Uterus (tissue), 4 donors: ENCODE measurements around the gene PCAT7. TPM values are rescaled to one million over a fixed set of nuclear protein-coding genes. Genes with fewer than 3 reads are reported as not detected.

Experiments
- DNase-seq, 2 donors: peaks; one replicate each; pipeline ENCODE4 v3.0.0-alpha.2; 2019 to 2020
- H3K27ac ChIP-seq, 2 donors: fragments of 200-600 bp; sonication (generic); 1 replicate in 1 of 2; 2 replicates in 1 of 2; pipeline ENCODE4 v1.5.1; 2016 to 2018
- H3K27me3 ChIP-seq, 2 donors: fragments of 200-600 bp; sonication (generic); one replicate each; pipeline ENCODE4 v1.5.1; 2018 to 2019; ENCODE audit warnings: control low read depth in 1 of 2
- H3K36me3 ChIP-seq, 2 donors: fragments of 200-600 bp; sonication (generic); one replicate each; pipeline ENCODE4 v1.5.1; 2019; ENCODE audit warnings: control low read depth in 1 of 2
- H3K4me1 ChIP-seq, 2 donors: fragments of 200-600 bp; sonication (generic); one replicate each; pipeline ENCODE4 v1.5.1; 2018 to 2019; ENCODE audit warnings: control low read depth in 1 of 2
- H3K4me3 ChIP-seq, 2 donors: fragments of 200-600 bp; sonication (generic); 1 replicate in 1 of 2; 2 replicates in 1 of 2; pipeline ENCODE4 v1.5.1; 2018 to 2019; ENCODE audit warnings: mild to moderate bottlenecking in 1 of 2
- H3K9me3 ChIP-seq, 2 donors: fragments of 200-600 bp; sonication (generic); one replicate each; pipeline ENCODE4 v1.5.1; 2019; ENCODE audit warnings: control low read depth in 1 of 2
- POLR2A ChIP-seq, 2 donors: fragments of 450-650 bp; IDR thresholded peaks; one replicate each; pipeline ENCODE4 v1.6.1; 2016; ENCODE audit warnings: antibody characterized with exemption in 2 of 2, mild to moderate bottlenecking in 1 of 2, moderate library complexity in 1 of 2
- intact Hi-C: fragments of 100-400 bp; cut with DNase I; formaldehyde crosslinking; loops from one replicate; pipeline ENCODE4 v1.15.1; 2023; ENCODE audit warnings: low total_unique reads
- total RNA-seq, 4 donors: library from RNA; depleted of rRNA in 3 of 4; stranded (reverse); fragments of >200 nt in 3 of 4; gene quantifications; one replicate each; pipeline versions ENCODE4 v1.1.0 to v1.2.4, GENCODE V29; 2014 to 2023
- TF ChIP-seq, protein P1 (sequence below), 4 experiments: fragments of 200-600 bp in 2 of 4; fragments of 450-650 bp in 2 of 4; sonication (generic) in 2 of 4; IDR thresholded peaks; one replicate each; pipeline ENCODE4 v1.5.1; 2016 to 2019; ENCODE audit warnings: antibody characterized with exemption in 4 of 4, mild to moderate bottlenecking in 2 of 4, moderate library complexity in 1 of 4
- donor health status: DM: yes; HTN: yes; CAD: no.

The PCAT7 gene
- total RNA-seq, 4 donors from 2014 or later, result not detected

DNA sequence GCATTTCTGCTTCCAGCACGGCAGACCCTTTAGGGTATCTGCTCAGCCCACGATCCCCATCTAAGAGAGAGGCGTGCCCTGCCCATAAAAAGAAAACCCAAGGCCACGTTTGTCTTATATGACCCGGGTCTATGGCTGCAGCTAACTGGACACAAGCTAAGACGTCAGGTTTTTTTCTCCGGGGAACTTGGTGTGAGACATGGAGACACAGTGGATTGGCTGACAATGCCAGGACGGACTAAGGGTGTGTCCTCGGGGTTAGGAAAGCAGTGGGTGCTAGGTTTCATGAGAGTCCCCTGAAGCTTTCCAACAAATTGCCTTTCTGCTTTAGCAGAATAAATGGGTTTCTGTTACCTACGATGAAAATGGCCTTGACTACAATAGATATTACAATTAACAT is 45.8 kb downstream of the PCAT7 start:
- TF ChIP-seq, protein P1, sequence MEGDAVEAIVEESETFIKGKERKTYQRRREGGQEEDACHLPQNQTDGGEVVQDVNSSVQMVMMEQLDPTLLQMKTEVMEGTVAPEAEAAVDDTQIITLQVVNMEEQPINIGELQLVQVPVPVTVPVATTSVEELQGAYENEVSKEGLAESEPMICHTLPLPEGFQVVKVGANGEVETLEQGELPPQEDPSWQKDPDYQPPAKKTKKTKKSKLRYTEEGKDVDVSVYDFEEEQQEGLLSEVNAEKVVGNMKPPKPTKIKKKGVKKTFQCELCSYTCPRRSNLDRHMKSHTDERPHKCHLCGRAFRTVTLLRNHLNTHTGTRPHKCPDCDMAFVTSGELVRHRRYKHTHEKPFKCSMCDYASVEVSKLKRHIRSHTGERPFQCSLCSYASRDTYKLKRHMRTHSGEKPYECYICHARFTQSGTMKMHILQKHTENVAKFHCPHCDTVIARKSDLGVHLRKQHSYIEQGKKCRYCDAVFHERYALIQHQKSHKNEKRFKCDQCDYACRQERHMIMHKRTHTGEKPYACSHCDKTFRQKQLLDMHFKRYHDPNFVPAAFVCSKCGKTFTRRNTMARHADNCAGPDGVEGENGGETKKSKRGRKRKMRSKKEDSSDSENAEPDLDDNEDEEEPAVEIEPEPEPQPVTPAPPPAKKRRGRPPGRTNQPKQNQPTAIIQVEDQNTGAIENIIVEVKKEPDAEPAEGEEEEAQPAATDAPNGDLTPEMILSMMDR (IDR thresholded peaks at IDR 0.05), result no peak
- TF ChIP-seq POLR2A (IDR thresholded peaks at IDR 0.05), result no peak
- intact Hi-C loops, result loop anchor here (10.0 kb wide), 1 partner anchor 506 kb away; no protein-coding TSS in a partner anchor

DNA sequence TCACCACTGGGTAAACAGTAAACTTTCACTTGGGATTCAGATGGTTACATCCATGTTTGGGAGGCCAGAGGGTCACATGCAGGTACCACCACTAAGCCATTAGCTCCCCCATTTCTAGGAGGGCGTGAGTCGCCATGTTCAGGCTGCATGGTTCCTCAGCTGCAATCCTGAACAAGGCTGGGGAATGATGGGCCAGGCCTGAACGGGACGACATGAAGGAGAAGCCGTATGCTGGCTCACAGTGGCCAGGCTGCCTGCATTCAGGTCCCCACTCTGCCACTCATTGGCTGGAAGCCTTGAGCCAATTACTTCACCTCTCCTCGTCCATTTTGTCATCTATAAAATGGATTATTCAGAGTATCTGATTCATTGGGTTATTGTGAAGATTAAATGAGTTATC is 47.8 kb downstream of the PCAT7 start:
- TF ChIP-seq POLR2A (IDR thresholded peaks at IDR 0.05), result no peak
- TF ChIP-seq, protein P1 (IDR thresholded peaks at IDR 0.05), result no peak
- H3K27me3 ChIP-seq, result no peaks in the 10 kb centered on the region
- DNase-seq, result no peak
- H3K4me3 ChIP-seq, result no peak overlapping the region
- intact Hi-C loops, result loop anchor here (10.0 kb wide), 1 partner anchor 508 kb away; no protein-coding TSS in a partner anchor
- H3K36me3 ChIP-seq, result no peaks in the 10 kb centered on the region
- no peak overlapping the region for H3K27ac ChIP-seq
- no peaks in the 10 kb centered on the region for H3K9me3 ChIP-seq
- H3K4me1 ChIP-seq, result no peaks in the 10 kb centered on the region

More for the DNA sequence above, 45.8 kb downstream of the PCAT7 start:
- no peak for DNase-seq
- Histone ChIP-seq H3K4me1 (no peaks in the 10 kb centered on the region), H3K36me3 (no peaks in the 10 kb centered on the region), H3K4me3 (no peak overlapping the region), H3K27ac (no peak overlapping the region), H3K9me3 (no peaks in the 10 kb centered on the region), H3K27me3 (no peaks in the 10 kb centered on the region)

DNA sequence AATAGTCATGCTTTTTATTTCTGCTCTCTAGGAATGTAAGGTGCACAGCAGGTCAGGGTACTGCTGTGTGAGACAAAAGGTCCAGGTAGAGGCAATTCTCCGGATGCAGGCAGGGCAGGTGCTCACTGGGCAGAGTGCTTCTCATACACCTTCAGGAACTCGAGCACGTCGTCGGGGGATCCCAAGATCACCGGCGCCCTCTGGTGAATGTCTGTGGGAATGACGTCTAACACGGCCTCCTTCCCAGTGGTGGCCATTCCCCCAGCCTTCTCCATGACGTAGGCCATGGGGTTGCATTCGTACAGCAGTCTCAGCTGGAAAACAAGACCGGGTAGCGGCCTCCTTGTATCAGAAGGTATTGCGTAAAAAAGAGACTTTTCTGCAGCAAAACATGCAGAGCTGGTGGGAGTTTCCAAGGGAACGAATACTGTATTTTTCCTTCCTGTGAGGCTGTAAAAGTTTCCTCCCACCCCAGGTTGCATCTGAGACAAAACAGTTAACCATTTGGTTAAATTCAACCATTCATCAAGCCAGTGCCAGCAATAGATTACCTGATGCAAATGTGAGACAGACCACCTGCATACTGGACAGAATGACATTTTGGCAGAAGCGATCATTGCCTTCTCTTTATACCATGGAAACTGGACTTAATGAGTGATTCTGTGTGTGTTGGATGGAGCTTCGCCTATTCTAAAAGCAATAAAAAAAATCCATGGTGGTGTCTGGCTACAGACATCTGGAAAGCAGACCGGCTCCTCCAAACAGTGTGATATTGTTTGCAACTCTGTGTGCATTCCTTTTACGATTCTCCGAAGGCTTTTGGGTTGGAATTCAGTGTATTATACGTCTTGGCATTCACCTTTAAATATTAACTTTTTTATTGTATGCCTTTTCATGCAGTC is 48.6 kb downstream of the PCAT7 start:
- peak; percentile 70 to 78 for DNase-seq
- no peaks in the 10 kb centered on the region for H3K9me3 ChIP-seq
- H3K27ac ChIP-seq, result no peak overlapping the region
- no peak overlapping the region for H3K4me3 ChIP-seq
- H3K4me1 ChIP-seq, result no peaks in the 10 kb centered on the region
- H3K27me3 ChIP-seq, result no peaks in the 10 kb centered on the region
- intact Hi-C loops, result loop anchor here (10.0 kb wide), 1 partner anchor 509 kb away; no protein-coding TSS in a partner anchor
- H3K36me3 ChIP-seq, result no peaks in the 10 kb centered on the region
- no peak for TF ChIP-seq POLR2A (IDR thresholded peaks at IDR 0.05)
- TF ChIP-seq, protein P1 (IDR thresholded peaks at IDR 0.05), result peak; percentile 9 to 46 (median 29)

DNA sequence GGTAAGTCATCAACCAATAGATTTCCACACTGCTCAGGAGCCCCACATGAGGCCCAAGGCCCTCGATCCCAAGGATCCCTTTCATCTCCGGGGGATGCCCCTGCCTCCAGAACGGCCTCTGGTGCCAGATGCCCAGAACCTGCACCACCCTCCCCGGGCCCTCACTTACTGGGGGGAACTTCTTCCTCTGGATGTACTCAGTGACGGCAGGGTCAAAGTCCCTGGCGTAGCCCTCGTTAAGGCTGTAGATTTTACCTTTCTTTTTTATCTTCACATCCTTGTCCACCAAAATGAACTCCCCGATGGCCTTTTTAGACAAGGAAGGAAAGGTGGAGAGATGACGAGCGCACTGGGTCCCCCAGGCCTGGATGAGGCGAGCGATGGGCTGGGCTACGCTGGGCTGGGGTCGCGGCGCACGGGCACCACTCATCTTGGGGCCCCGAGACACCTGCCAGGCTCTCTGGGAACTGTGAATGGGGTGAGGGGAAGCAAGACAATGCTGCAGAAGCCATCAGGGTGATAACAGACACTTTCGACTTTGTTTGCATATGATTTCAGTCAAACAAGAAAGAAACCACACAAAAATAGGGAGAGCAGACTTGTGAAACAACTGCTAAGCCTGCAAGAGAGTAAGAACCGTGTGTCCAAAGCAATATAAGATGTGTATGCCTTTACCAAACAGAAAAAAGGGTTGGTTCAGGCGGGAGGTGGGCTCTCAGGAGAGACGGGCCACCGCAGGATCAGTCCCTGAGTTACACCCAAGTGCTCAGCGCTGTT is 52.0 kb downstream of the PCAT7 start:
- Histone ChIP-seq H3K27ac (no peak overlapping the region), H3K27me3 (no peaks in the 10 kb centered on the region), H3K36me3 (no peaks in the 10 kb centered on the region), H3K4me1 (no peaks in the 10 kb centered on the region), H3K9me3 (no peaks in the 10 kb centered on the region), H3K4me3 (no peak overlapping the region)
- no peak for DNase-seq
- intact Hi-C loops, result loop anchor here (10.0 kb wide), 1 partner anchor 512 kb away; no protein-coding TSS in a partner anchor
- TF ChIP-seq POLR2A (IDR thresholded peaks at IDR 0.05), result no peak
- TF ChIP-seq, protein P1 (IDR thresholded peaks at IDR 0.05), result no peak

DNA sequence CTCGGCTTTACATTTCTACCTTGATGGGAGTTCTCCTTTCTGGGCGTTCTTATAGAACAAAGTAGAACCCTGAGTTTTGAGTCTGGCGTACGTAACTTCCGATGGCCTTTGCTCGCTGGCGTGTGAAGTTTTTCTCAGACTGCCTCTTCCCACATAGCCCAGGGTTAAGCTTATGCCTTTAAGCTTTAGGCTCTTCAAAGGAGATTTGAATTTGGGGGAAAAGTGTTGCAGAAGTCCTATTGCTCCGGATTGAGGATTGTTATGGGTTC is 52.5 kb downstream of the PCAT7 start:
- no peak overlapping the region for H3K27ac ChIP-seq

More for the DNA sequence above, 52.5 kb downstream of the PCAT7 start:
- TF ChIP-seq, protein P1 (IDR thresholded peaks at IDR 0.05), result no peak
- no peaks in the 10 kb centered on the region for H3K36me3 ChIP-seq
- no peaks in the 10 kb centered on the region for H3K4me1 ChIP-seq
- H3K4me3 ChIP-seq, result no peak overlapping the region
- DNase-seq, result no peak
- no peaks in the 10 kb centered on the region for H3K9me3 ChIP-seq
- intact Hi-C loops, result loop anchor here (10.0 kb wide), 1 partner anchor 513 kb away; no protein-coding TSS in a partner anchor
- no peaks in the 10 kb centered on the region for H3K27me3 ChIP-seq
